H1 (cell line): ENCODE data around the gene PAIP2B. TPM values are rescaled to one million over a fixed set of nuclear protein-coding genes. Genes with fewer than 3 reads are reported as not detected.

Experiments
- CTCF ChIA-PET: fragments of 300-600 bp; sonication (Branson Sonifier 250); formaldehyde crosslinking; loops from one replicate; lab custom pipeline; 2021; ENCODE audit not compliant: partially characterized antibody; lab: Charles Lee
- POLR2A ChIA-PET: fragments of 300-600 bp; sonication (Branson Sonifier 250); formaldehyde crosslinking; loops from one replicate; lab custom pipeline; 2021; ENCODE audit warnings: inconsistent platforms; ENCODE audit not compliant: partially characterized antibody; lab: Charles Lee
- DNase-seq, 2 experiments: peaks; one replicate each; pipeline versions ENCODE4 v3.0.0 to v3.0.0-alpha.2; 2010 to 2022; ENCODE audit warnings: low spot score in 2 of 2, low read depth in 1 of 2, mixed read lengths in 1 of 2
- FAIRE-seq: peaks from 2 replicates; lab custom pipeline; 2011; peaks lifted over from hg19 to GRCh38; lab: Jason Lieb, UNC
- H2AFZ ChIP-seq: 2 replicates; pipeline ENCODE4 v1.8.1; 2012; ENCODE audit warnings: low read length, inconsistent platforms
- H2AK5ac ChIP-seq: 2 replicates; pipeline ENCODE4 v1.6.1; 2013; ENCODE audit warnings: low read depth, low read length
- H2BK120ac ChIP-seq: replicated peaks from 2 replicates; pipeline ENCODE3; 2013; ENCODE audit warnings: low read depth, low read length, inconsistent platforms
- H2BK12ac ChIP-seq: 2 replicates; pipeline ENCODE4 v1.6.1; 2013; ENCODE audit warnings: low read depth, low read length
- H2BK15ac ChIP-seq: 2 replicates; pipeline ENCODE4 v1.6.1; 2013; ENCODE audit warnings: low read length
- H2BK20ac ChIP-seq: 2 replicates; pipeline ENCODE4 v1.6.1; 2013; ENCODE audit warnings: low read length
- H2BK5ac ChIP-seq: 2 replicates; pipeline ENCODE4 v1.6.1; 2013; ENCODE audit warnings: low read depth, low read length
- H3K14ac ChIP-seq: 2 replicates; pipeline ENCODE4 v1.6.1; 2013; ENCODE audit warnings: inconsistent platforms; ENCODE audit not compliant: insufficient read length
- H3K18ac ChIP-seq: 2 replicates; pipeline ENCODE4 v1.6.1; 2013; ENCODE audit warnings: low read length; ENCODE audit errors: extremely low read depth
- H3K23ac ChIP-seq: 2 replicates; pipeline ENCODE4 v1.6.1; 2013; ENCODE audit warnings: inconsistent platforms; ENCODE audit not compliant: insufficient read length
- H3K23me2 ChIP-seq: 2 replicates; pipeline ENCODE4 v1.6.1; 2013; ENCODE audit warnings: low read depth, low read length
- H3K27ac ChIP-seq: 2 replicates; pipeline ENCODE4 v1.6.1; 2011; ENCODE audit warnings: low read depth, low read length, inconsistent platforms
- H3K27me3 ChIP-seq, 4 experiments: replicated peaks in 1 of 4; 1 replicate in 1 of 4; 2 replicates in 3 of 4; pipeline versions ENCODE4 v1.6.1 to v1.8.1; 2011 to 2013; ENCODE audit warnings: low read length in 3 of 4, mild to moderate bottlenecking in 3 of 4, inconsistent platforms in 2 of 4, mixed read lengths in 2 of 4, moderate library complexity in 1 of 4; ENCODE audit not compliant: control insufficient read depth in 3 of 4, insufficient read depth in 3 of 4; ENCODE audit errors: extremely low read depth in 1 of 4
- H3K36me3 ChIP-seq, 4 experiments: 2 replicates each; pipeline versions ENCODE4 v1.6.1 to v1.8.1; 2011 to 2013; ENCODE audit warnings: mild to moderate bottlenecking in 4 of 4, low read length in 3 of 4, moderate library complexity in 2 of 4, control low read depth in 1 of 4, inconsistent platforms in 1 of 4; ENCODE audit not compliant: insufficient read depth in 4 of 4, control insufficient read depth in 2 of 4
- H3K4ac ChIP-seq: replicated peaks from 2 replicates; pipeline ENCODE3; 2013; ENCODE audit warnings: low read length, low read depth, mixed read lengths, inconsistent platforms; ENCODE audit not compliant: insufficient read length
- H3K4me1 ChIP-seq, 4 experiments: replicated peaks in 1 of 4; 1 replicate in 1 of 4; 2 replicates in 3 of 4; pipeline versions ENCODE4 v1.6.1 to v1.8.1; 2011 to 2013; ENCODE audit warnings: low read length in 3 of 4, inconsistent platforms in 2 of 4, mixed read lengths in 1 of 4; ENCODE audit not compliant: insufficient read depth in 4 of 4, control insufficient read depth in 3 of 4
- H3K4me2 ChIP-seq, 2 experiments: 2 replicates each; pipeline versions ENCODE4 v1.6.1 to v1.8.1; 2011 to 2013; ENCODE audit warnings: low read depth in 2 of 2, low read length in 2 of 2, control low read depth in 1 of 2, inconsistent platforms in 1 of 2, mild to moderate bottlenecking in 1 of 2; ENCODE audit not compliant: insufficient read depth in 1 of 2
- H3K4me3 ChIP-seq, 4 experiments: fragments of 200-600, 300-600 bp in 1 of 4; sonication (generic), shearing (Covaris generic), sonication (Bioruptor Twin) in 1 of 4; 2 replicates each; pipeline versions ENCODE4 v1.5.1 to v1.8.1; 2011 to 2016; ENCODE audit warnings: low read length in 4 of 4, low read depth in 3 of 4, control low read depth in 2 of 4, inconsistent platforms in 2 of 4, mild to moderate bottlenecking in 2 of 4, mixed read lengths in 1 of 4, moderate library complexity in 1 of 4; ENCODE audit not compliant: insufficient read depth in 2 of 4; ENCODE audit errors: extremely low read depth in 1 of 4
- H3K56ac ChIP-seq: replicated peaks from 2 replicates; pipeline ENCODE3; 2013; ENCODE audit warnings: low read depth, mild to moderate bottlenecking, mixed read lengths, low read length, inconsistent platforms; ENCODE audit not compliant: insufficient read length
- H3K79me1 ChIP-seq: 2 replicates; pipeline ENCODE4 v1.6.1; 2013; ENCODE audit warnings: low read depth, low read length, control low read depth
- H3K79me2 ChIP-seq, 2 experiments: 2 replicates each; pipeline versions ENCODE4 v1.6.1 to v1.8.1; 2012 to 2013; ENCODE audit warnings: low read length in 2 of 2, mild to moderate bottlenecking in 2 of 2, inconsistent platforms in 1 of 2; ENCODE audit not compliant: insufficient read depth in 2 of 2, control insufficient read depth in 1 of 2
- H3K9ac ChIP-seq, 4 experiments: replicated peaks in 1 of 4; 1 replicate in 1 of 4; 2 replicates in 3 of 4; pipeline versions ENCODE4 v1.6.1 to v1.8.1; 2011 to 2013; ENCODE audit warnings: low read depth in 3 of 4, low read length in 3 of 4, control low read depth in 2 of 4, mild to moderate bottlenecking in 2 of 4, moderate library complexity in 2 of 4, inconsistent platforms in 1 of 4; ENCODE audit errors: extremely low read depth in 1 of 4
- H3K9me3 ChIP-seq, 2 experiments: 2 replicates each; pipeline versions ENCODE4 v1.6.1 to v1.8.1; 2012 to 2013; ENCODE audit warnings: mild to moderate bottlenecking in 2 of 2, moderate library complexity in 2 of 2, control low read depth in 1 of 2, inconsistent platforms in 1 of 2, low read depth in 1 of 2, low read length in 1 of 2, mixed read lengths in 1 of 2; ENCODE audit not compliant: insufficient read depth in 2 of 2
- H4K20me1 ChIP-seq, 2 experiments: replicated peaks in 1 of 2; 2 replicates each; pipeline versions ENCODE3 to v1.8.1; 2011 to 2013; ENCODE audit warnings: inconsistent platforms in 2 of 2, low read length in 2 of 2, mild to moderate bottlenecking in 1 of 2; ENCODE audit not compliant: insufficient read depth in 2 of 2, control insufficient read depth in 1 of 2
- H4K5ac ChIP-seq: 2 replicates; pipeline ENCODE4 v1.6.1; 2013; ENCODE audit warnings: low read length, low read depth, mixed read lengths, inconsistent platforms; ENCODE audit not compliant: insufficient read length
- H4K8ac ChIP-seq: 2 replicates; pipeline ENCODE4 v1.8.0; 2013; ENCODE audit warnings: mild to moderate bottlenecking, moderate library complexity, low read length, inconsistent platforms; ENCODE audit not compliant: insufficient read depth; ENCODE audit errors: extremely low read depth
- H4K91ac ChIP-seq: replicated peaks from 2 replicates; pipeline ENCODE3; 2013; ENCODE audit warnings: low read length, mixed read lengths, inconsistent platforms; ENCODE audit not compliant: insufficient read length
- ATF3 ChIP-seq: IDR thresholded peaks from 2 replicates; pipeline ENCODE4 v1.6.1; 2011; ENCODE audit warnings: low read depth, mild to moderate bottlenecking, low read length; ENCODE audit not compliant: insufficient read depth
- BACH1 ChIP-seq: IDR thresholded peaks from 2 replicates; pipeline ENCODE4 v1.6.1; 2012; ENCODE audit warnings: low read length, improper control_type of control experiment
- BRCA1 ChIP-seq: IDR thresholded peaks from 2 replicates; pipeline ENCODE4 v1.6.1; 2012; ENCODE audit warnings: low read depth, low read length, improper control_type of control experiment
- CBX8 ChIP-seq: fragments of 300-800, 300-1000 bp; sonication (generic); IDR thresholded peaks from 2 replicates; pipeline ENCODE4 v1.7.1; 2016; ENCODE audit warnings: low read depth, low read length, borderline replicate concordance
- CREB1 ChIP-seq: IDR thresholded peaks from 2 replicates; pipeline ENCODE4 v1.6.1; 2012; ENCODE audit warnings: inconsistent platforms
- KDM4A ChIP-seq: IDR thresholded peaks from one replicate; pipeline ENCODE4 v1.7.1; 2012; ENCODE audit warnings: low read depth, mild to moderate bottlenecking, moderate library complexity, low read length, inconsistent platforms; ENCODE audit not compliant: severe bottlenecking
- POLR2A ChIP-seq, 2 experiments: IDR thresholded peaks; 1 replicate in 1 of 2; 2 replicates in 1 of 2; pipeline ENCODE4 v1.6.1; 2011; ENCODE audit warnings: low read depth in 2 of 2, low read length in 2 of 2, mild to moderate bottlenecking in 2 of 2; ENCODE audit errors: control extremely low read depth in 1 of 2
- POLR2AphosphoS5 ChIP-seq: IDR thresholded peaks from 2 replicates; pipeline ENCODE4 v1.6.1; 2011; ENCODE audit warnings: low read depth, low read length
- SIN3A ChIP-seq, 2 experiments: IDR thresholded peaks in 1 of 2; conservative IDR thresholded peaks in 1 of 2; 2 replicates each; pipeline ENCODE4 v1.6.1; 2011 to 2012; ENCODE audit warnings: low read length in 2 of 2, improper control_type of control experiment in 1 of 2, low read depth in 1 of 2, mild to moderate bottlenecking in 1 of 2
- SIRT6 ChIP-seq: IDR thresholded peaks from one replicate; pipeline ENCODE4 v1.7.1; 2012; ENCODE audit warnings: low read length, inconsistent platforms
- SP2 ChIP-seq: IDR thresholded peaks from 2 replicates; pipeline ENCODE4 v1.6.1; 2012; ENCODE audit warnings: mild to moderate bottlenecking, low read length, inconsistent platforms
- SRF ChIP-seq: IDR thresholded peaks from 2 replicates; pipeline ENCODE4 v1.6.1; 2011; ENCODE audit warnings: mild to moderate bottlenecking, low read depth, low read length, moderate library complexity
- TBP ChIP-seq: IDR thresholded peaks from 2 replicates; pipeline ENCODE4 v1.6.1; 2011; ENCODE audit warnings: low read depth, low read length, improper control_type of control experiment
- TEAD4 ChIP-seq: IDR thresholded peaks from 2 replicates; pipeline ENCODE4 v1.6.1; 2012; ENCODE audit warnings: low read depth, low read length, inconsistent platforms, mixed read lengths
- ZNF274 ChIP-seq: IDR thresholded peaks from 2 replicates; pipeline ENCODE4 v1.7.0; 2012; ENCODE audit warnings: low read length, borderline replicate concordance; ENCODE audit errors: extremely low read depth
- WGBS, 2 experiments: shearing (Covaris generic) in 1 of 2; methylation state at CpG; one replicate each; pipeline versions ENCODE4 v1.1.6 to v1.1.7; 2013 to 2015; ENCODE audit warnings: low lambda C conversion rate in 2 of 2, mixed read lengths in 2 of 2, inconsistent platforms in 1 of 2, low coverage in 1 of 2, missing lambda C conversion rate in 1 of 2; ENCODE audit not compliant: insufficient replicate concordance in 2 of 2, insufficient coverage in 1 of 2, insufficient read length in 1 of 2; ENCODE audit errors: extremely low coverage in 1 of 2, missing lambda C conversion rate in 1 of 2; 5-methylcytosine and 5-hydroxymethylcytosine counted together
- polyA plus RNA-seq, 7 experiments: library from polyadenylated mRNA; depleted of rRNA in 3 of 7; stranded (reverse) in 5 of 7; unstranded in 2 of 7; fragments of >200 nt in 5 of 7; fragments of 200-250 nt in 2 of 7; gene quantifications; 1 replicate in 5 of 7; 2 replicates in 1 of 7; 4 replicates in 1 of 7; pipeline versions ENCODE4 v1.2.1 to v1.2.3, GENCODE V29; 2011 to 2013; ENCODE audit warnings: missing spikeins in 2 of 7, mixed read lengths in 2 of 7
- total RNA-seq: library from RNA; stranded (reverse); fragmentation: NEBNext Ultra II Directional; extraction: Animal tissue kit (Norgen Biotek cat#: 25700); gene quantifications from 2 replicates; pipeline ENCODE4 v1.2.1, GENCODE V29; 2021

PAIP2B gene
- total and polyA plus RNA-seq, 2 of the 8 experiments (the other 6 are each of a cell fraction or from before 2014, with no cell fraction given) = 8.4 to 31.3 TPM

- Histone ChIP-seq H3K23me2 (no peaks in the 10 kb centered on the region), H3K79me1 (no peaks in the 10 kb centered on the region), H3K27me3 (no peaks in the 10 kb centered on the region; a peak in 1 of 7 replicates), H3K23ac (no peak overlapping the region), H4K20me1 (peaks cover 0 to 3% of the 10 kb centered on the region in 2 experiments), H3K56ac (no peak overlapping the region), H3K4ac (no peak overlapping the region), H3K27ac (no peak overlapping the region), H3K18ac (no peak overlapping the region), H4K8ac (no peak overlapping the region), H2BK5ac (no peak overlapping the region), H2AK5ac (no peak overlapping the region), H4K5ac (no peak overlapping the region), H2BK120ac (no peak overlapping the region), H3K4me1 (peaks cover 0 to 2% (median 0%) of the 10 kb centered on the region in 4 experiments; a peak in 3 of 7 replicates), H3K4me3 (no peak overlapping the region), H2BK20ac (no peak overlapping the region), H3K9me3 (no peaks in the 10 kb centered on the region), H3K4me2 (no peak overlapping the region), H2AFZ (no peak overlapping the region), H3K14ac (no peak overlapping the region), H3K9ac (no peak overlapping the region), H4K91ac (no peak overlapping the region), H3K79me2 (no peaks in the 10 kb centered on the region), H2BK15ac (no peak overlapping the region), H3K36me3 (peaks cover under 1 to 12% (median 4%) of the 10 kb centered on the region in 4 experiments; a peak in 6 of 8 replicates), H2BK12ac (no peak overlapping the region)
- ChIA-PET POLR2A (interaction anchor here (1.3 kb wide), 1 partner anchor 178 kb away, joined by 5 read pairs; the partner anchor contains the start of gene ZNF638), CTCF (interaction anchor here (0.7 to 4.3 kb wide), 19 partner anchors 17 to 403 kb away, joined by 3 to 21 read pairs (median 4); partner anchors contain the start of gene ZNF638)
- FAIRE-seq (no peak), DNase-seq (no peak)
- 77% methylated on average over 8 of the region's 8 CpGs; no CpG with 5 or more reads in 1 of the 2 experiments for WGBS, 2 experiments
- TF ChIP-seq TBP (no peak), CBX8 (no peak), POLR2AphosphoS5 (no peak), TEAD4 (no peak), BACH1 (no peak), ATF3 (no peak), CREB1 (no peak), POLR2A (IDR thresholded peaks at IDR 0.05; ENCODE audit: control extremely low read depth in 1 of 2, low read depth in 2 of 2, low read length in 2 of 2) (no peak), SP2 (no peak), SRF (no peak), KDM4A (no peak), SIN3A (conservative IDR thresholded peaks at IDR 0.05 in 1 of 2, IDR thresholded peaks at IDR 0.05 in 1 of 2; ENCODE audit: low read depth in 1 of 2, low read length in 2 of 2) (no peak), BRCA1 (no peak), ZNF274 (no peak), SIRT6 (no peak)
Observed at GRCh38 chr2:71154279-71154678, 72.6 kb downstream of the PAIP2B start.
